HepG2 (cell line): ENCODE measurements around the gene FAM83G. TPM values are rescaled to one million over a fixed set of nuclear protein-coding genes. Genes with fewer than 3 reads are reported as not detected.

Experiments used
- AHR ChIP-seq: IDR thresholded peaks from 2 replicates; pipeline ENCODE4 v1.6.1; 2018; ENCODE audit warnings: missing genetic modification reagents, missing compliant biosample characterization
- GTF2F1 ChIP-seq: fragments of 150-350 bp; IDR thresholded peaks from 2 replicates; pipeline ENCODE4 v1.6.1; 2014; ENCODE audit warnings: low read length
- IRF2 ChIP-seq: IDR thresholded peaks from 2 replicates; pipeline ENCODE4 v1.6.1; 2018; ENCODE audit warnings: missing genetic modification reagents, missing compliant biosample characterization
- KDM1A ChIP-seq: IDR thresholded peaks from 2 replicates; pipeline ENCODE4 v1.6.1; 2016; ENCODE audit warnings: missing compliant biosample characterization
- KDM3A ChIP-seq: IDR thresholded peaks from 2 replicates; pipeline ENCODE4 v1.6.1; 2018; ENCODE audit warnings: low read depth, missing compliant biosample characterization
- MAX ChIP-seq: IDR thresholded peaks from 2 replicates; pipeline ENCODE4 v1.6.1; 2012; ENCODE audit warnings: inconsistent platforms
- MYC ChIP-seq: sonication (generic); formaldehyde crosslinking; IDR thresholded peaks from 2 replicates; pipeline ENCODE4 v1.9.0; 2021; ENCODE audit warnings: missing genetic modification reagents, borderline replicate concordance
- MZF1 ChIP-seq: sonication (generic); formaldehyde crosslinking; IDR thresholded peaks from 2 replicates; pipeline ENCODE4 v1.8.1; 2023; ENCODE audit warnings: mild to moderate bottlenecking, missing genetic modification reagents, borderline replicate concordance
- NR2F1 ChIP-seq, 2 experiments: fragments of 450-650 bp in 1 of 2; formaldehyde crosslinking in 1 of 2; IDR thresholded peaks; 2 replicates each; pipeline versions ENCODE4 v1.5.0 to v1.6.1; 2016 to 2020; ENCODE audit warnings: mild to moderate bottlenecking in 1 of 2, missing compliant biosample characterization in 1 of 2, missing genetic modification reagents in 1 of 2, moderate library complexity in 1 of 2
- RBM22 ChIP-seq: fragments of 200-400 bp; formaldehyde crosslinking; optimal IDR thresholded peaks from 2 replicates; pipeline ENCODE3; 2017; ENCODE audit warnings: mild to moderate bottlenecking, low read length, moderate library complexity
- REPIN1 ChIP-seq: sonication (generic); formaldehyde crosslinking; IDR thresholded peaks from 2 replicates; pipeline ENCODE4 v1.8.0; 2022; ENCODE audit warnings: missing genetic modification reagents, low read depth, mild to moderate bottlenecking, borderline replicate concordance
- RXRB ChIP-seq: IDR thresholded peaks from 2 replicates; pipeline ENCODE4 v1.6.1; 2016; ENCODE audit warnings: borderline replicate concordance, missing genetic modification reagents, missing compliant biosample characterization
- SALL1 ChIP-seq: sonication (generic); formaldehyde crosslinking; IDR thresholded peaks from 2 replicates; pipeline ENCODE4 v1.8.0; 2022; ENCODE audit warnings: mild to moderate bottlenecking, missing genetic modification reagents
- SALL2 ChIP-seq: sonication (generic); formaldehyde crosslinking; IDR thresholded peaks from 2 replicates; pipeline ENCODE4 v1.8.1; 2023; ENCODE audit warnings: mild to moderate bottlenecking, missing genetic modification reagents, inconsistent platforms
- TGIF2 ChIP-seq: IDR thresholded peaks from 2 replicates; pipeline ENCODE4 v1.6.1; 2016; ENCODE audit warnings: control low read depth, missing compliant biosample characterization
- XRCC5 ChIP-seq: fragments of 200-400 bp; formaldehyde crosslinking; optimal IDR thresholded peaks from 2 replicates; pipeline ENCODE3; 2017; ENCODE audit warnings: mild to moderate bottlenecking, low read length
- ZFX ChIP-seq: sonication (generic); formaldehyde crosslinking; IDR thresholded peaks from 2 replicates; pipeline ENCODE4 v1.4.0; 2020; ENCODE audit warnings: mild to moderate bottlenecking, low read depth, missing genetic modification reagents, moderate library complexity
- ZKSCAN5 ChIP-seq: sonication (generic); formaldehyde crosslinking; IDR thresholded peaks from 2 replicates; pipeline ENCODE4 v1.5.1; 2020; ENCODE audit warnings: mild to moderate bottlenecking, missing genetic modification reagents
- ZNF263 ChIP-seq: sonication (generic); formaldehyde crosslinking; IDR thresholded peaks from 2 replicates; pipeline ENCODE4 v1.4.0; 2020; ENCODE audit warnings: missing genetic modification reagents
- ZNF34 ChIP-seq: sonication (generic); formaldehyde crosslinking; IDR thresholded peaks from 2 replicates; pipeline ENCODE4 v1.4.0; 2020; ENCODE audit warnings: mild to moderate bottlenecking, missing genetic modification reagents, borderline replicate concordance
- ZNF44 ChIP-seq: sonication (generic); formaldehyde crosslinking; IDR thresholded peaks from 2 replicates; pipeline ENCODE4 v1.5.1; 2020; ENCODE audit warnings: mild to moderate bottlenecking, missing genetic modification reagents
- ZNF768 ChIP-seq: sonication (generic); formaldehyde crosslinking; IDR thresholded peaks from 2 replicates; pipeline ENCODE4 v1.4.0; 2020; ENCODE audit warnings: missing genetic modification reagents
- ZSCAN31 ChIP-seq: sonication (generic); formaldehyde crosslinking; IDR thresholded peaks from 2 replicates; pipeline ENCODE4 v1.5.0; 2020; ENCODE audit warnings: low read depth, mild to moderate bottlenecking, missing genetic modification reagents
- polyA plus RNA-seq, 8 experiments: library from polyadenylated mRNA; depleted of rRNA in 3 of 8; stranded (reverse) in 7 of 8; unstranded in 1 of 8; fragments of >200 nt; fragmentation: Illumina TruSeq in 4 of 8; extraction: Trizol in 4 of 8; gene quantifications; 2 replicates each; pipeline versions ENCODE4 v1.2.1 to v1.2.3, GENCODE V29; 2011 to 2016; ENCODE audit warnings: low read depth in 4 of 8, missing spikeins in 1 of 8, mixed read lengths in 1 of 8; ENCODE audit not compliant: insufficient read depth in 1 of 8
- total RNA-seq, 5 experiments: library from RNA; depleted of rRNA; stranded (reverse); fragments of >200 nt; fragmentation: Illumina TruSeq; extraction: Trizol; gene quantifications; 2 replicates each; pipeline ENCODE4 v1.2.3, GENCODE V29; 2016; ENCODE audit warnings: low read depth in 1 of 5
- TF ChIP-seq, protein P1 (sequence below): sonication (generic); formaldehyde crosslinking; IDR thresholded peaks from 2 replicates; pipeline ENCODE4 v1.5.1; 2020; ENCODE audit warnings: mild to moderate bottlenecking, missing genetic modification reagents, moderate library complexity
- TF ChIP-seq, protein P2 (sequence below): sonication (generic); formaldehyde crosslinking; IDR thresholded peaks from 2 replicates; pipeline ENCODE4 v1.9.0; 2022; ENCODE audit warnings: missing genetic modification reagents, mild to moderate bottlenecking, borderline replicate concordance

FAM83G gene
- total and polyA plus RNA-seq, 2 of the 13 experiments (the other 11 are each of a cell fraction or from before 2014, with no cell fraction given): 13.7 to 18.6 TPM

DNA sequence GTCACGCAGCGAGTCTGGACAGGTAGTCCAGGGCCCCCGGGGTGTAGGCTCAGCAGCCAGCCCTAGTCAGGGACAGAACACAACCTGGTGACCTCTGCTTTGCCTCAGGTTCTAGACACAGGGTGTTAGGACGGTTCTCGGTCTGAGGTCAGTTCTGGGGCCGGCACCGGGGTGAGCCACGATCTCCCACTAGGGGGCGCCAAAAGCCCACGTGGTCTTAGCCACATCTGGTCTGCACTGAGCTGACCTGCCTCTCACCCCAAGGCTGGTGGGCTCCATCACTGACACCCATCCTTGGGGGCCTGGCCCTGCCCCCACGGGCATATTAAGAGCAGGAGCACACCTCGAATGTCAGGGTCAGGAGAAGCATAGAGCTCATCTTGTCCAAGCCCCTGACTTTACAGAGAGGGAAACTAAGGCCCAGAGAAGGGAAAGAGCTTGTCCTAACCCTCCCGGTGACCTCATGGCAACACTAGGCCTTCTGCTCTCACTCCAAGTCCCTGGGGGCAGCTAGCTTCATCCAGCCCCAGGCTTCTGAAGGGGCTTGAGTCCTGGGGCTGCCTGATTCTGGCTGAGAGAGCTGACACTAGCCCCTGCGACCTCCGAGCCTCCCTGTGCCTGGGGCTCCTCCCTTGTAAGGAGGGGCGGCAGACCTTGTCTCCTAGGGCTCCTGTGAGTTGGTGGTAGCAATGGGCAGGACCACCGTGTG lies 43.6 kb downstream of the FAM83G start (continued):
- peak; percentile 58; the same call in 1 of the 2 replicates for TF ChIP-seq MAX
- peak; percentile 60; the same call in 1 of the 2 replicates for TF ChIP-seq IRF2 (CRISPR knock-in tag)
- 0 out of 2 replicates have a peak, but pooled peaks have one; percentile 58 for TF ChIP-seq AHR (CRISPR knock-in tag)
- no peak for TF ChIP-seq GTF2F1
- peak; percentile 25; the same call in 1 of the 2 replicates for TF ChIP-seq ZFX (CRISPR knock-in tag)
- TF ChIP-seq RBM22: no peak
- TF ChIP-seq ZNF34 (CRISPR knock-in tag): 0 out of 2 replicates have a peak, but pooled peaks have one; percentile 35
- TF ChIP-seq ZSCAN31 (CRISPR knock-in tag): 0 out of 2 replicates have a peak, but pooled peaks have one; percentile 18
- TF ChIP-seq RXRB (CRISPR knock-in tag): peak; percentile 44; the same call in 1 of the 2 replicates
- no peak for TF ChIP-seq KDM1A
- peak; percentile 46 for TF ChIP-seq XRCC5
- TF ChIP-seq, protein P1, sequence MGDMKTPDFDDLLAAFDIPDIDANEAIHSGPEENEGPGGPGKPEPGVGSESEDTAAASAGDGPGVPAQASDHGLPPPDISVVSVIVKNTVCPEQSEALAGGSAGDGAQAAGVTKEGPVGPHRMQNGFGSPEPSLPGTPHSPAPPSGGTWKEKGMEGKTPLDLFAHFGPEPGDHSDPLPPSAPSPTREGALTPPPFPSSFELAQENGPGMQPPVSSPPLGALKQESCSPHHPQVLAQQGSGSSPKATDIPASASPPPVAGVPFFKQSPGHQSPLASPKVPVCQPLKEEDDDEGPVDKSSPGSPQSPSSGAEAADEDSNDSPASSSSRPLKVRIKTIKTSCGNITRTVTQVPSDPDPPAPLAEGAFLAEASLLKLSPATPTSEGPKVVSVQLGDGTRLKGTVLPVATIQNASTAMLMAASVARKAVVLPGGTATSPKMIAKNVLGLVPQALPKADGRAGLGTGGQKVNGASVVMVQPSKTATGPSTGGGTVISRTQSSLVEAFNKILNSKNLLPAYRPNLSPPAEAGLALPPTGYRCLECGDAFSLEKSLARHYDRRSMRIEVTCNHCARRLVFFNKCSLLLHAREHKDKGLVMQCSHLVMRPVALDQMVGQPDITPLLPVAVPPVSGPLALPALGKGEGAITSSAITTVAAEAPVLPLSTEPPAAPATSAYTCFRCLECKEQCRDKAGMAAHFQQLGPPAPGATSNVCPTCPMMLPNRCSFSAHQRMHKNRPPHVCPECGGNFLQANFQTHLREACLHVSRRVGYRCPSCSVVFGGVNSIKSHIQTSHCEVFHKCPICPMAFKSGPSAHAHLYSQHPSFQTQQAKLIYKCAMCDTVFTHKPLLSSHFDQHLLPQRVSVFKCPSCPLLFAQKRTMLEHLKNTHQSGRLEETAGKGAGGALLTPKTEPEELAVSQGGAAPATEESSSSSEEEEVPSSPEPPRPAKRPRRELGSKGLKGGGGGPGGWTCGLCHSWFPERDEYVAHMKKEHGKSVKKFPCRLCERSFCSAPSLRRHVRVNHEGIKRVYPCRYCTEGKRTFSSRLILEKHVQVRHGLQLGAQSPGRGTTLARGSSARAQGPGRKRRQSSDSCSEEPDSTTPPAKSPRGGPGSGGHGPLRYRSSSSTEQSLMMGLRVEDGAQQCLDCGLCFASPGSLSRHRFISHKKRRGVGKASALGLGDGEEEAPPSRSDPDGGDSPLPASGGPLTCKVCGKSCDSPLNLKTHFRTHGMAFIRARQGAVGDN (CRISPR knock-in tag): peak; percentile 54
- no peak for TF ChIP-seq TGIF2
- 0 out of 2 replicates have a peak, but pooled peaks have one; percentile 13 for TF ChIP-seq ZNF263
- TF ChIP-seq, protein P2, sequence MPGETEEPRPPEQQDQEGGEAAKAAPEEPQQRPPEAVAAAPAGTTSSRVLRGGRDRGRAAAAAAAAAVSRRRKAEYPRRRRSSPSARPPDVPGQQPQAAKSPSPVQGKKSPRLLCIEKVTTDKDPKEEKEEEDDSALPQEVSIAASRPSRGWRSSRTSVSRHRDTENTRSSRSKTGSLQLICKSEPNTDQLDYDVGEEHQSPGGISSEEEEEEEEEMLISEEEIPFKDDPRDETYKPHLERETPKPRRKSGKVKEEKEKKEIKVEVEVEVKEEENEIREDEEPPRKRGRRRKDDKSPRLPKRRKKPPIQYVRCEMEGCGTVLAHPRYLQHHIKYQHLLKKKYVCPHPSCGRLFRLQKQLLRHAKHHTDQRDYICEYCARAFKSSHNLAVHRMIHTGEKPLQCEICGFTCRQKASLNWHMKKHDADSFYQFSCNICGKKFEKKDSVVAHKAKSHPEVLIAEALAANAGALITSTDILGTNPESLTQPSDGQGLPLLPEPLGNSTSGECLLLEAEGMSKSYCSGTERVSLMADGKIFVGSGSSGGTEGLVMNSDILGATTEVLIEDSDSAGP (CRISPR knock-in tag): peak; percentile 57; the same call in 1 of the 2 replicates
- 0 out of 2 replicates have a peak, but pooled peaks have one; percentile 32 for TF ChIP-seq SALL2 (CRISPR knock-in tag)
- TF ChIP-seq SALL1 (CRISPR knock-in tag): peak; percentile 59
- peak; percentile 39; the same call in 1 of the 2 replicates for TF ChIP-seq MYC (CRISPR knock-in tag)
- TF ChIP-seq ZKSCAN5: 0 out of 2 replicates have a peak, but pooled peaks have one; percentile 53
- TF ChIP-seq ZNF768 (CRISPR knock-in tag): peak; percentile 12; the same call in 1 of the 2 replicates
- 0 out of 2 replicates have a peak, but pooled peaks have one; percentile 27 for TF ChIP-seq MZF1 (CRISPR knock-in tag)
- TF ChIP-seq KDM3A (CRISPR knock-in tag): 0 out of 2 replicates have a peak, but pooled peaks have one; percentile 51
- 0 out of 2 replicates have a peak, but pooled peaks have one; percentile 14 for TF ChIP-seq ZNF44 (CRISPR knock-in tag)
- 0 out of 2 replicates have a peak, but pooled peaks have one; percentile 25 for TF ChIP-seq REPIN1 (CRISPR knock-in tag)
- 0 out of 4 replicates have a peak, but pooled peaks of 1 of the 2 experiments have one; percentile 22 for TF ChIP-seq NR2F1 (CRISPR knock-in tag; IDR thresholded peaks at IDR 0.05)
